GM12891 (cell line): ENCODE data around the gene SUDS3.

Experiments
- POLR2A ChIP-seq: IDR thresholded peaks from 2 replicates; pipeline ENCODE4 v1.6.1; 2011; ENCODE audit warnings: low read depth, low read length, control low read depth
- POLR2AphosphoS5 ChIP-seq: IDR thresholded peaks from 2 replicates; pipeline ENCODE4 v1.6.1; 2011; ENCODE audit warnings: low read depth, low read length, control low read depth
- SPI1 ChIP-seq: IDR thresholded peaks from 2 replicates; pipeline ENCODE4 v1.6.1; 2011; ENCODE audit warnings: low read depth, low read length, control low read depth
- TAF1 ChIP-seq: IDR thresholded peaks from 2 replicates; pipeline ENCODE4 v1.6.1; 2011; ENCODE audit warnings: low read depth, low read length, control low read depth

GRCh38 chr12:118359541-118359915, 16.8 kb upstream of the SUDS3 start:
- TF ChIP-seq POLR2A (no peak), TAF1 (no peak), POLR2AphosphoS5 (no peak), SPI1 (no peak)
